Hematopoietic multipotent progenitor cell treated with erythropoietin and hydrocortisone succinate and interleukin-3 and kit ligand, for 17 days (in vitro differentiated cells): ENCODE data around the gene THY1.
"Not testable (repeated sequence)": the region's sequence is repeated elsewhere in the genome, so short reads cannot be mapped to it uniquely, and the experiment has no call there.

Experiments used
- DNase-seq: peaks from one replicate; pipeline ENCODE4 v3.0.0-alpha.2; 2015; ENCODE audit warnings: low spot score

Gene THY1

GRCh38 chr11:119422809-119423508 lies at the start of gene THY1:
THY1 (minus strand) TSS chr11:119423172; CDS start chr11:119420905, 2,267 bp downstream.
- DNase-seq, result no peak

DNA sequence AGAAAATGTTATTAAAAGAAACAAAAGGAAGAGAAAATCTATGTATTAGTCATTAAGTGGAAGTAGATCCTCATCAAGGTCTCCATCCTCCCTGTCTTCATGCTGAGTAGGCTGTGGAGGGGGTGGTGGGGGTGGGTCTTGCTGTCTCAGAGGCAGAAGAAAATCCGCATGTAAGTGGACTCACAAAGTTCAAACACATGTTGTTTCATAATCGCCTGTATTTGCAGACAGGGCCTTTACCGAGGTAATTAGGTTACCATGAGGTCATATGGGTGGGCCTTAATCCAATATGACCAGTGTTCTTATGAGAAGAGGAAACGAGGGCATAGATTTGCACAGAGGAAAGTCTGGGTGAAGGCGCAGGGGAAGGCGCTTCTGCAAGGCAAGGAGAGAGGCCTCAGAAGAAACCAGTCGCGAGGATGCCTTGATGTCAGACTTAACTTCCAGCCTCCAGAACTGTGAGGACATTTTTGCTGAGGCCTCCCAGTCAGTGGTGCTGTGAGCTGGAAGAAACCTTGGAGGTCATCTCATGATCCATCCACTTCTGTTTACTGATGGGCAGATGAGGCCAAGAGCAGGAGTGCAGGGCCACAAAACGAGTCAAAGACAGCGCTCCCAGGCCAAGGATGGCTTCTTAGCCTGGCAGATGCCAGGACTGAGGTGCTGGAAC lies 49.3 kb upstream of the THY1 start:
- DNase-seq, result no peak

DNA sequence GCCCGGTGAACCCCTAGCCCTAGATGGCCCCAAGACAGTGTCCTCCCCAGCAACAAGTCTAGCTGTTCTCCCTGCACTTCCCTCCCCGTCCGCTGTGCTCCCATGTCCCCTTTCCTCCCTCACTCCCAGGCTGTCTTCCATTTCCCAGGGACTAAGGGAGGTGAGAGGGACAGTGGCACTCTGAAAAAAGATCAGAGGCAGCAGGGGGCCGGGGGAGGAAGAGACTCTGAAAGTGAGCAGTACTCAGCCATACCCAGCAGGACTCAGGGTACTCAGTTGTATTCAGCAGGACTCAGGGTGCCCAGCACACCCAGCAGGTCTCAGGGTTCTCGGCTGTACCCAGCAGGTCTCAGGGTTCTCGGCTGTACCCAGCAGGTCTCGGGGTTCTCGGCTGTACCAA lies 48.4 kb upstream of the THY1 start:
- no peak for DNase-seq

- DNase-seq, result no peak
Measured at GRCh38 chr11:119470317-119471291, 47.6 kb upstream of the THY1 start.

DNA sequence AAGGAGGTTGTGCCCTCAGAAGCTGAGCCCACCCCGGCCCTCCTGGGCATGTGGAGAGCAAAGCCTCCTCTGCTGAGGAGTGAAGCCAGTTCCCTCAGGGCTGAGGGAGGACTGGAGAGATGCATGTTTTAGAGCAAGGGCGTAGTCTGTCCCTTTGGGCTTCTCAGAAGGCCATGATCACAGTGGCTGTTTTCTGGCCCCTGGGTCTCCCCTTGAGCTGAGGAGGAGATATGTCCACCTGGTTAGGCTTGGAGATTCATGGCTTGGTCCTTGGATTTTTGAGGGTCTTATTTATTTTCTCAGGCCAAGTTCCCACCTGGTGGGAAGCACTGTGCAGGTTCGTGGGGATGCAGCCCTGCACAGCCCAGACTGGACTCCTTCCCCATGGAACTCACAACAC lies 46.5 kb upstream of the THY1 start:
- no peak for DNase-seq

GRCh38 chr11:119468511-119468910 lies 45.5 kb upstream of the THY1 start:
- DNase-seq, result no peak

DNA sequence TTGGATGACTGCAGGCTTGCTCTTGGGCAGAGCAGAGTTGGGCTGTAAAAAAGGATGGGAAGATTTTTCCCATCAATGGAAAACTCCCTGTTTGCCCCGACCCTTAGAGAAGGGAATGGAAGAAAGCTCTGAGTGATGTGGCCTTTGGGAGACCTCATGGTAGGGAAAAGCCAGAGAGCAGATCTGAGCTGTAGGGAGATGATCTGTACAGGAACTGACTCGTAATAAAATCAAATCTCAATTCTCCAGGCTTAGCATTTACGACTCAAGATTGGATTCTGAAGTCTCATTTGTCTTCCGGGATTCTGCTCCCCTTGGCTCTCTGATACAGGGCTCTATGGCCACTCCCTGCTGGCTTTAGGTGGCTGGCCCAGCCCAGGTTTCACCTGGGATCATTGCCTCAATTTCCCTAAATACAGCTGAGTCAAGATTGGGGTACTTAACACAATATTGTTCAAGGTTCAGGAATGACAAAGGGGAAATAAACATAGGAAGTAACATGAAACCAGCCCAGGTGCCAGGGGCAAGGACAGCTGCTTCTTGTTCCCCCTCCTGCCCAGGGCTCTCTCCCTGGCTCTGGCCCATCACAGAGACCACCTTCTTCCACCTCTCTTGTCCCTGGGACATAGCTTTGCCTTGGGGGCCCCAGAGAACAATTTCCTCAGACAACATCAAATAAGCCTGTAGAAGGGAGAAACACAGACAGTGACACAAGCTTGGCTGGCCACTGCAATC lies 38.4 kb upstream of the THY1 start:
- no peak for DNase-seq

GRCh38 chr11:119460582-119460981 lies 37.6 kb upstream of the THY1 start:
- no peak for DNase-seq

- DNase-seq, result no peak
Measured at GRCh38 chr11:119460097-119460496, 37.1 kb upstream of the THY1 start.

GRCh38 chr11:119459293-119459976 lies 36.5 kb upstream of the THY1 start:
- DNase-seq, result no peak

DNA sequence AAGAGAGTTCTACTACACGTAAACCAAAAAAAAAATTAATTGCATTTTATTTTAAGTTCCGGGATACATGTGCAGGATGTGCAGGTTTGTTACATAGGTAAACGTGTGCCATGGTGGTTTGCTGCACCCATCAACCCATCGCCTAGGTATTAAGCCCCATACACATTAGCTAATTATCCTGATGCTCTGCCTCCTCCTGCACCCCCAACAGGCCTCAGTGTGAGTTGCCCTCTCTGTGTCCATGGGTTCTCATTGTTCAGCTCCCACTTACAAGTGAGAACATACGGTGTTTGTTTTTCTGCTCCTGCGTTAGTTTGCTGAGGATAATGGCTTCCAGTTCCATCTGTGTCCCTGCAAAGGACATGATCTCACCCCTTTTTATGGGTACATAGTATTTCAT lies 32.7 kb upstream of the THY1 start:
- DNase-seq, result not testable (repeated sequence)

DNA sequence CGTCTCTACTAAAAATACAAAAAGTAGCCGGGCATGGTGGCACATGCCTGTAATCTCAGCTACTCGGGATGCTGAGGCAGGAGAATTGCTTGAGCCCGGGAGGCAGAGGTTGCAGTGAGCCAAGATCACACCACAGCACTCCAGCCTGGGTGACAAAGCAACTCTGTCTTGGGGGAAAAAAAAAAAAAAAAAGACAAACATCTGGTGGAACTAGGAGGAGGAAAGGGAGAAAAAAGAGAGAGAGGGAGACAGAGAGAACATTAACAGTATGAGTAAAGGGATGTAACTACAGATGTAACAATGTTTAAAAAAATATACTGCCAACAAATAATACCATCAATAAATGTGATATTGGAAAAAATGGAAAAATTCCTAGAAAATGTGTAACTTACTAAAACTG lies 32.3 kb upstream of the THY1 start:
- not testable (repeated sequence) for DNase-seq

GRCh38 chr11:119453881-119454280 lies 30.9 kb upstream of the THY1 start:
- no peak for DNase-seq

GRCh38 chr11:119450590-119451326 lies 27.8 kb upstream of the THY1 start:
- no peak for DNase-seq

DNA sequence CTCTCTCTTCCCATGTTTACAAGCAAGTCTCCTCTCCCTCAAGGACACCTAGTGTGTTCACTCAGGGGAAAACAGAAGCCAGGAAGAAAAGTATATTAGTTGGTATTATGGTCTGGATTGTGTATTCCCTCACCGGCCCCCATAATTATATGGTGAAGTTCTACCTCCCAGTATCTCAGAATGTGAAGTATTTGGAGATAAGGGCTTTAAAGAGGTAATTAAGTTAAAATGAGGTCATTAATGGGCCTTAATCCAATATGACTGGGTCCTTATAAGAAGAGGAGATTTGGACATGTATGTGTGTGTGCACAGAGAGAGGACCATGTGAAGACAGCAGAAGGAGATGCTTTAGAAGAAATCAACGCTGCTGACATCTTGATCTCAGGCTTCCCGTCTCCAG lies 26.5 kb upstream of the THY1 start:
- no peak for DNase-seq

DNA sequence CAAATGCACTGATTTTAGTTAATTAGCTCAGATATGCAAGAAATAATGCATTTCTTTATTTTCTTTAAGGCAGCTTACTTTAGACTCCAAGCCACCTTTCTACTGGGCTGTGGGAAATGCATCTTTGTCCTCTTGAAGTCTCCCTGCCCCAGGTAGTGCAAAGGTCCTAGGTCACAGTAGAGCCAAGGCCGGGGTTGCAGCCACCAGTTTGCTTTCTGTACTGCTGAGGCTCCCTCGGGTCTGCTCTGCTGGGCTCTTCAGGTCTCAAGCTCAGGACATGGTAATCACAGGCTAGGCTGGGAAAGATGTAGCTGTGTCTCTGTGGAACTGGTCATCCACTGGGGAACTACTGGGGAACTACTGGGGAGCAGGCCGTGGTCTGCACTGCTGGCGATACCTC lies 25.4 kb upstream of the THY1 start:
- no peak for DNase-seq

DNA sequence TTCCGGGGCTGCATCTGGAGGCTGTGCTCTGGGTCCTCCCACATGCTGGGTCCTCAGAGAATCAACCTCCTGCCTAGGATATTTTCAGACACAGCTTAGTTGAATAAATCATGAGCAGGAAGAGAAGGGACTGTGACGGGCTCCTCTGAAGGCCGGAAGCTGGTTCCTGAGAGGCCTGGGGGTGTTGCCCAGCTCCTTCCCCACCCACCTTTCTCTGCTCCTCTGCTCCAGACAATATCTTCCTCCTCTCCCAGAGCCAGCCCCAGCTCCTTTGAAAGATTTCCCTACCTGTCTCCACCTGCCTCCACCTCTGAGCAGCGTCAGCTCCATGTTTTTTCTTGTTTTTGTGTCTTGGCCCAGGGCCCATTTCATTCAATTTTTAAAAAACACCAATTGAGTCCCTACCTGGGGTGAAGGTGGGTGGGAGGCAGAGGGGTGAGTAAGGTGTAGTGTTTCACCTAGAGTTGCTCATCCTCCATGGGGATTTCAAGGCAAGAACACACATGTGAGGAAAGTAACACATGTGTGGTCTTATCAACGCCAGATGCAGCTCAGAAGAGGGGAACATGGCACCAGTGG lies 24.8 kb upstream of the THY1 start:
- no peak for DNase-seq

- no peak for DNase-seq
Measured at GRCh38 chr11:119446871-119447663, 24.1 kb upstream of the THY1 start.

- DNase-seq, result no peak
Measured at GRCh38 chr11:119446434-119446833, 23.5 kb upstream of the THY1 start.
